Neural progenitor cell (in vitro differentiated cells): ENCODE data around the gene MSH2. TPM values are rescaled to one million over a fixed set of nuclear protein-coding genes. Genes with fewer than 3 reads are reported as not detected.

Source experiments
- DNase-seq: peaks from one replicate; pipeline ENCODE4 v3.0.0-alpha.2; 2016; ENCODE audit warnings: low spot score
- H2AFZ ChIP-seq: fragments of 200-600 bp; sonication (generic); replicated peaks from 2 replicates; pipeline ENCODE4 v1.6.1; 2016; ENCODE audit warnings: antibody characterized with exemption
- H3F3A ChIP-seq: fragments of 200-600 bp; sonication (generic); 2 replicates; pipeline ENCODE4 v1.6.1; 2016; ENCODE audit warnings: antibody characterized with exemption, low read depth
- H3K27ac ChIP-seq: fragments of 200-600 bp; sonication (generic); 2 replicates; pipeline ENCODE4 v1.5.1; 2016; ENCODE audit warnings: mild to moderate bottlenecking
- H3K27me3 ChIP-seq: fragments of 200-600 bp; sonication (generic); 2 replicates; pipeline ENCODE4 v1.6.1; 2016; ENCODE audit warnings: mild to moderate bottlenecking, moderate library complexity
- H3K36me3 ChIP-seq: fragments of 200-600 bp; sonication (generic); 2 replicates; pipeline ENCODE4 v1.5.1; 2016
- H3K4me1 ChIP-seq: fragments of 200-600 bp; sonication (generic); 2 replicates; pipeline ENCODE4 v1.6.1; 2016; ENCODE audit warnings: mixed run types
- H3K4me2 ChIP-seq: fragments of 200-600 bp; sonication (generic); 2 replicates; pipeline ENCODE4 v1.6.1; 2016
- H3K4me3 ChIP-seq: fragments of 200-600 bp; sonication (generic); 2 replicates; pipeline ENCODE4 v1.5.1; 2016
- H3K79me2 ChIP-seq: fragments of 200-600 bp; sonication (generic); 2 replicates; pipeline ENCODE4 v1.6.1; 2016; ENCODE audit warnings: low read depth
- H3K9ac ChIP-seq: fragments of 200-600 bp; sonication (generic); 2 replicates; pipeline ENCODE4 v1.6.1; 2016
- H3K9me3 ChIP-seq: fragments of 200-600 bp; sonication (generic); 2 replicates; pipeline ENCODE4 v1.5.1; 2016; ENCODE audit warnings: low read depth
- H4K20me1 ChIP-seq: fragments of 200-600 bp; sonication (generic); 2 replicates; pipeline ENCODE4 v1.6.1; 2016; ENCODE audit warnings: low read depth
- H3K27ac Mint-ChIP-seq: 3 replicates; pipeline ENCODE4 v1.8.0; 2021; ENCODE audit warnings: mixed read lengths
- H3K27me3 Mint-ChIP-seq: 2 replicates; pipeline ENCODE4 v1.8.0; 2022; ENCODE audit warnings: low read depth, mild to moderate bottlenecking, inconsistent platforms, moderate library complexity, mixed read lengths; ENCODE audit not compliant: insufficient read depth
- H3K36me3 Mint-ChIP-seq: 3 replicates; pipeline ENCODE4 v1.8.0; 2021; ENCODE audit warnings: mixed read lengths
- H3K4me1 Mint-ChIP-seq: 3 replicates; pipeline ENCODE4 v1.8.0; 2021; ENCODE audit warnings: mixed read lengths
- H3K4me3 Mint-ChIP-seq: 3 replicates; pipeline ENCODE4 v1.8.0; 2021; ENCODE audit warnings: mild to moderate bottlenecking, moderate library complexity, mixed read lengths
- H3K9me3 Mint-ChIP-seq: 3 replicates; pipeline ENCODE4 v1.8.0; 2020; ENCODE audit warnings: mixed read lengths
- CTCF ChIP-seq: fragments of 200-600 bp; sonication (generic); IDR thresholded peaks from 2 replicates; pipeline ENCODE4 v1.5.1; 2017; ENCODE audit warnings: antibody characterized with exemption, mild to moderate bottlenecking
- EZH2 ChIP-seq: fragments of 200-600 bp; sonication (generic); IDR thresholded peaks from 2 replicates; pipeline ENCODE4 v1.6.1; 2017; ENCODE audit warnings: antibody characterized with exemption, mild to moderate bottlenecking, moderate library complexity
- EZH2phosphoT487 ChIP-seq: fragments of 200-600 bp; sonication (generic); IDR thresholded peaks from 2 replicates; pipeline ENCODE4 v1.6.1; 2017; ENCODE audit warnings: antibody characterized with exemption
- total RNA-seq: library from RNA; depleted of rRNA; stranded (reverse); fragments of >200 nt; gene quantifications from 2 replicates; pipeline ENCODE4 v1.2.3, GENCODE V29; 2015; ENCODE audit warnings: low replicate concordance

MSH2 gene
- total RNA-seq, 1 donor from 2014 or later, result 134 TPM

- H3K36me3 Mint-ChIP-seq, result peaks cover 33% of the 10 kb centered on the region
- H3K36me3 ChIP-seq, result peaks cover 5% of the 10 kb centered on the region
- TF ChIP-seq EZH2phosphoT487 (no peak), CTCF (no peak), EZH2 (no peak)
- H3K9ac ChIP-seq, result no peak overlapping the region
- no peaks in the 10 kb centered on the region for H3K79me2 ChIP-seq
- no peaks in the 10 kb centered on the region for H3K27me3 ChIP-seq
- no peak overlapping the region for H3K4me3 Mint-ChIP-seq
- H3K4me1 ChIP-seq, result no peaks in the 10 kb centered on the region
- H3K4me2 ChIP-seq, result no peak overlapping the region
- no peaks in the 10 kb centered on the region for H3K4me1 Mint-ChIP-seq
- no peaks in the 10 kb centered on the region for H3K27me3 Mint-ChIP-seq
- peaks cover 12% of the 10 kb centered on the region for H3F3A ChIP-seq
- no peaks in the 10 kb centered on the region for H3K9me3 ChIP-seq
- H2AFZ ChIP-seq, result no peak overlapping the region
- no peak for DNase-seq
- no peak overlapping the region for H3K27ac ChIP-seq
- H3K27ac Mint-ChIP-seq, result no peak overlapping the region
- no peak overlapping the region for H3K4me3 ChIP-seq
- H3K9me3 Mint-ChIP-seq, result no peaks in the 10 kb centered on the region
- H4K20me1 ChIP-seq, result no peaks in the 10 kb centered on the region
Measured at GRCh38 chr2:47484396-47484795, 81.4 kb downstream of the MSH2 start.

- Histone ChIP-seq H3K9me3 (no peaks in the 10 kb centered on the region), H3F3A (peaks cover 13% of the 10 kb centered on the region), H3K4me2 (no peak overlapping the region), H2AFZ (no peak overlapping the region), H3K27me3 (no peaks in the 10 kb centered on the region), H3K4me3 (no peak overlapping the region), H3K79me2 (no peaks in the 10 kb centered on the region), H3K9ac (no peak overlapping the region), H4K20me1 (no peaks in the 10 kb centered on the region), H3K27ac (no peak overlapping the region), H3K36me3 (peaks cover 5% of the 10 kb centered on the region), H3K4me1 (peaks cover 5% of the 10 kb centered on the region)
- H3K4me1 Mint-ChIP-seq, result no peaks in the 10 kb centered on the region
- no peak for TF ChIP-seq CTCF
- no peak for TF ChIP-seq EZH2
- no peak for TF ChIP-seq EZH2phosphoT487
- no peaks in the 10 kb centered on the region for H3K27me3 Mint-ChIP-seq
- no peaks in the 10 kb centered on the region for H3K9me3 Mint-ChIP-seq
- H3K4me3 Mint-ChIP-seq, result no peak overlapping the region
- peaks cover 33% of the 10 kb centered on the region for H3K36me3 Mint-ChIP-seq
- DNase-seq, result no peak
- H3K27ac Mint-ChIP-seq, result no peak overlapping the region
Measured at GRCh38 chr2:47485177-47485576, 82.2 kb downstream of the MSH2 start.

- H3K27me3 Mint-ChIP-seq, result no peaks in the 10 kb centered on the region
- H3K4me1 Mint-ChIP-seq, result no peaks in the 10 kb centered on the region
- H4K20me1 ChIP-seq, result no peaks in the 10 kb centered on the region
- peaks cover 5% of the 10 kb centered on the region for H3K4me1 ChIP-seq
- H2AFZ ChIP-seq, result no peak overlapping the region
- no peak for DNase-seq
- H3K4me2 ChIP-seq, result no peak overlapping the region
- no peak overlapping the region for H3K27ac Mint-ChIP-seq
- H3K4me3 ChIP-seq, result no peak overlapping the region
- H3K9me3 Mint-ChIP-seq, result peaks cover 2% of the 10 kb centered on the region
- no peak overlapping the region for H3K9ac ChIP-seq
- peaks cover 13% of the 10 kb centered on the region for H3F3A ChIP-seq
- peaks cover 30% of the 10 kb centered on the region for H3K36me3 Mint-ChIP-seq
- H3K79me2 ChIP-seq, result no peaks in the 10 kb centered on the region
- TF ChIP-seq EZH2 (no peak), EZH2phosphoT487 (no peak), CTCF (no peak)
- no peaks in the 10 kb centered on the region for H3K27me3 ChIP-seq
- H3K9me3 ChIP-seq, result no peaks in the 10 kb centered on the region
- H3K4me3 Mint-ChIP-seq, result no peak overlapping the region
- H3K36me3 ChIP-seq, result peaks cover 1% of the 10 kb centered on the region
- no peak overlapping the region for H3K27ac ChIP-seq
Measured at GRCh38 chr2:47485751-47486300, 82.9 kb downstream of the MSH2 start.
